Measurements from ENCODE around the gene ACE2.

The ACE2 gene

DNA sequence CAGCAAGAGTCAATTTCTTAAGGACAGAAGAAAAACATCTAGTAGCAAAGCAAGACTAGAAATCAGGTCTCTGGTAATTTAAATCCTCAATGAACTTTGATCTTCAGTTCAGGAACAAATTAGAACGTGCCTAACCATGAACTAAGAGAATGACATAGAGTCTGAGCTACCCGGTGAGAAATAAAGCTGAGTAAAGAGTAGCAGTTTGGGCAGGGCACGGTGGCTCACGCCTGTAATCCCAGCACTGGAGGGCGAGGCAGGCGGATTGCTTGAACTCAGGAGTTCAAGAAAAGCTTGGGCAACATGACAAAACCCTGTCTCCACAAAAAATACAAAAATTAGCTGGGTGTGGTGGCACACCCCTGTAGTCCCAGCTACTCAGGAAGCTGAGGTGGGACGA lies 37.7 kb downstream of the ACE2 start:
- TF ChIP-seq, protein P1, sequence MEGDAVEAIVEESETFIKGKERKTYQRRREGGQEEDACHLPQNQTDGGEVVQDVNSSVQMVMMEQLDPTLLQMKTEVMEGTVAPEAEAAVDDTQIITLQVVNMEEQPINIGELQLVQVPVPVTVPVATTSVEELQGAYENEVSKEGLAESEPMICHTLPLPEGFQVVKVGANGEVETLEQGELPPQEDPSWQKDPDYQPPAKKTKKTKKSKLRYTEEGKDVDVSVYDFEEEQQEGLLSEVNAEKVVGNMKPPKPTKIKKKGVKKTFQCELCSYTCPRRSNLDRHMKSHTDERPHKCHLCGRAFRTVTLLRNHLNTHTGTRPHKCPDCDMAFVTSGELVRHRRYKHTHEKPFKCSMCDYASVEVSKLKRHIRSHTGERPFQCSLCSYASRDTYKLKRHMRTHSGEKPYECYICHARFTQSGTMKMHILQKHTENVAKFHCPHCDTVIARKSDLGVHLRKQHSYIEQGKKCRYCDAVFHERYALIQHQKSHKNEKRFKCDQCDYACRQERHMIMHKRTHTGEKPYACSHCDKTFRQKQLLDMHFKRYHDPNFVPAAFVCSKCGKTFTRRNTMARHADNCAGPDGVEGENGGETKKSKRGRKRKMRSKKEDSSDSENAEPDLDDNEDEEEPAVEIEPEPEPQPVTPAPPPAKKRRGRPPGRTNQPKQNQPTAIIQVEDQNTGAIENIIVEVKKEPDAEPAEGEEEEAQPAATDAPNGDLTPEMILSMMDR (conservative IDR thresholded peaks at IDR 0.05), result no peak

DNA sequence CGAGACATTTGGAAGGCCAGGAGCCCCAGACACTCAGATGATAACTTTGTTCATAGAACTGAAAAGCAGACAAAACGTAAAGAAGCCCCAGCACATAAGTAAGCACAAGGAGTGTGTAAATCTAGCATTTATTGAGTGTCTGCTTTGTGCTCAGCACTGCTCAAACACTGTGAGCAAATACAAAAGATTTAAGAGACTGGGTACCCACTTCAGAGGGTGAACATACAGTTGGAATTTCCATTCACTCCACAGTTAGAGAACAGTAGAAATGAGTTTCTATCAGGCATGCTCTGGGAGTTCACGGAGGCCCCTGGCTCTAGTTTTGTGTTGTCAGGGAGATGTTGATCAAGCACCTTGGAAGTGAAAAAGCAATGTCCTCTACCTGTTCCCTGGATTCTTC lies 39.8 kb downstream of the ACE2 start:
- H3K27ac ChIP-seq, result no peak overlapping the region
- TF ChIP-seq, protein P1 (conservative IDR thresholded peaks at IDR 0.05), result no peak

More for the DNA sequence above, 37.7 kb downstream of the ACE2 start:
- no peak overlapping the region for H3K27ac ChIP-seq

DNA sequence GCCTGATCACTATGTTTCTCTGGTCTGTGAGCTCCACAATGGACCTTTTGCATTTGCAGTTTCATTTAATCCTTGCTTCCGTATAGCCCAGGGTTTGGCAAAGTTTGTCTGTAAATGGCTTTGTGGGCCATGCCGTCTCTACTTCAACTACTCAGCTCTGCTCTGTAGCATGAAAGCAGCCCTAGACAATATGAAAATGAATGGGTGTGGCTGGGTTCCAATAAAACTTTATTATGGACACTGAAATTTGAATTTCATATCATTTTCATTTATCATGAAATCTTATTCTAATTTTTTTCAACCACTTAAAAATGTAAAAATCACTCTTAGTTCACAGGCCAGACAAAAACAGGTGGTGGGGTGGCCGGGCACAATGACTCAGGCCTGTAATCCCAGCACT lies 41.5 kb downstream of the ACE2 start:
- no peak overlapping the region for H3K27ac ChIP-seq
- TF ChIP-seq, protein P1 (conservative IDR thresholded peaks at IDR 0.05), result no peak

DNA sequence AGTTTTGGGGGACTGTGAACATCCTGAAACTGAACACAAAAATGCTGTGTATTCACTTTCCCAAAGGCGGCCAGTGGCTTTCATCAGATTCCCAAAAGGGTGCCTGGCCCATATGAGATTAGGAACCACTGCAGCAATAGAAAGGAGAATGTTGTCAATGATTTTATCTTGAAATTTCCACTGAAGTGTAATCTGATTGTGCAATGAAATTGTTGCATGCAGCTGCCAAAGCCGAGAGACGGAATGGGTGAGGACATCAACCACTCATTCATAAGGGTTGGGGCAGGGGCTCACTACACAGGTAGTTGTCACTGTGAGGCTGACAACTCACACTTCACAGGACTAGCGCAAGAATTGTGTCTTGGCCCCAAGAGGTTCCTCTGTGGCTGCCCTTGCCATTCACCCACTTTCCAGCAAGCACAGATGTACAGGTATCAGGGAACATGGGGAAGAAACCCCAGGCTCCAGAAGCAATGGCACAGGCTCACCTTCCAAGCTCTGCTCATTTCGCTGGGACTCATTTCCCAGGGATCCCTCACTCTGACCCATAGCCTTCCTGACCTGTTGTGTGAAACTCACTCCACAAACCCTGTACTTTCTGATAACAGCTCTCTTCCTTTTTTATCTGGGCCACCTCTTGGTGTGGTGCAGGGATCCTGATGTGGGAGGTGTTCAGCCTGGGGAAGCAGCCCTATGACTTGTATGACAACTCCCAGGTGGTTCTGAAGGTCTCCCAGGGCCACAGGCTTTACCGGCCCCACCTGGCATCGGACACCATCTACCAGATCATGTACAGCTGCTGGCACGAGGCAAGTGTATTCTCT lies 51.4 kb downstream of the ACE2 start:
- no peak overlapping the region for H3K27ac ChIP-seq
- TF ChIP-seq, protein P1 (conservative IDR thresholded peaks at IDR 0.05), result no peak

DNA sequence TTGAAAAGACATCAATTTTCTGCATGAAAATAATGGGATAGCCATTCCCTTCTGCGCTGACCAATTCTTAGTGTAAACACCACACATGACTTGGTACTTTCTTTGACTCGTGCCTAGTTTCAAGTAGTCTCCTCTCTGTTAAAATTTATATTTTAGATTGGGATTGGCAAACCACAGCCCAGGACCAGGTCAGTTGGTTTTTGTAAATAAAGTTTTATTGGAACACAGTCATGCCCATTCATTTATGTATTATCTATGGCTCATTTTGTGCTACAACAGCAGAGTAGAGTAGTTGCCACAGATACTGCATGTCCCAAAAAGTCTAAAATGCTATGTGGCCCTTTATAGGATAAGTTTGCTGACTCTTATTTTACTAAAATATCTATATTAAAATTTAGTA lies 53.4 kb downstream of the ACE2 start:
- TF ChIP-seq, protein P1 (conservative IDR thresholded peaks at IDR 0.05), result no peak
- no peak overlapping the region for H3K27ac ChIP-seq

DNA sequence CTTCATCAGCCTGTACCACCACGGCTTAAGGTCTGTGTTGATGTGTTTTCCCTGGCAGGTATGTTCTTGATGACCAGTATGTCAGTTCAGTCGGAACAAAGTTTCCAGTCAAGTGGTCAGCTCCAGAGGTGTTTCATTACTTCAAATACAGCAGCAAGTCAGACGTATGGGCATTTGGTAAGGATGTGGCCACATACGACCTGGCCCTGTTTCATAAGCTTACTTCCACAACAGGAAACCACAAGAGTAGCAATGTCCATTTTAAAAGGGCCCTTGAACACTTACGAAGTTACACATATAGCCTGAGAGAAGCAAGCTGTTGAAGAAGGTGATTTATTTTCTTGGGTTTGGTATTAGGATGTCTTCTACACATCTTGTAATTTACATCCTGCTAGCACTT lies 54.0 kb downstream of the ACE2 start:
- no peak overlapping the region for H3K27ac ChIP-seq
- TF ChIP-seq, protein P1 (conservative IDR thresholded peaks at IDR 0.05), result no peak

DNA sequence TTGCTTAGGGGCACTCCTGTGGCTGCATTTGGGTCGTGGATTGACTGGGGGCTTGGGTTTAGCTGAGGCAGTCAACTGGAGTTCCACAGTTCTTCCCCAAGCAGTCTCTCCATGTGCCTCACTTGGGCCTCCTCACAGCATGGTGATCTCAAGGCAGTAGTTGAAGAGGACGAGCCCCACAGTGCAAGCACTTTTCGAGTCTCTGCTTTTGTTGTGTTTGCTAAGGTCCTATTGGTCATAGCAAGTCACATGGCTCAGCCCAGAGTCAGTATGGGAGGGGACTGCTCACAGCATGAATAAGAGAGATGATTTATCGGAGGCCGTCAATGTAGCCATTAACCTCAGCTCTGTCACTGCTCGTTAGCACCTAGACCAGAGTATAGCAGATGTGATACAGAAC lies 70.4 kb downstream of the ACE2 start:
- no peak overlapping the region for H3K27ac ChIP-seq
- TF ChIP-seq, protein P1 (conservative IDR thresholded peaks at IDR 0.05), result no peak

Measured in VCaP (cell line).